MM.1S (cell line): ENCODE results near the gene SMPDL3B.

Experiments used
- CTCF ChIP-seq: fragments of 300-600 bp; sonication (generic); IDR thresholded peaks from 2 replicates; pipeline ENCODE4 v1.5.1; 2016; ENCODE audit warnings: antibody characterized with exemption, low read length, mixed read lengths
- EZH2 ChIP-seq: fragments of 300-600 bp; sonication (generic); optimal IDR thresholded peaks from 2 replicates; pipeline ENCODE3; 2017; ENCODE audit warnings: low read depth, mild to moderate bottlenecking, antibody characterized with exemption, low read length, mixed read lengths
- EZH2phosphoT487 ChIP-seq: fragments of 300-600 bp; sonication (generic); IDR thresholded peaks from 2 replicates; pipeline ENCODE4 v1.6.1; 2018; ENCODE audit warnings: antibody characterized with exemption, low read length

GRCh38 chr1:27957655-27958054 lies 22.9 kb downstream of the SMPDL3B start:
- TF ChIP-seq CTCF (no peak), EZH2phosphoT487 (no peak), EZH2 (no peak)
